Measurements from ENCODE around the gene ZNF490.

- TF ChIP-seq CTCF (IDR thresholded peaks at IDR 0.05; ENCODE audit: low read depth, low read length) (no peak), EZH2phosphoT487 (IDR thresholded peaks at IDR 0.05; ENCODE audit: low read depth) (no peak)
Observed at GRCh38 chr19:12596485-12596884, 14.1 kb downstream of the ZNF490 start.

Data from OCI-LY3 (cell line).